Measurements from ENCODE around the gene IGF1R.

Gene IGF1R

GRCh38 chr15:98923579-98923978, 275.2 kb downstream of the IGF1R start:
- DNase-seq, result no peak

- no peak for DNase-seq
Observed at GRCh38 chr15:98924401-98925049, 276.2 kb downstream of the IGF1R start.

GRCh38 chr15:98926236-98926635, 277.9 kb downstream of the IGF1R start:
- DNase-seq, result no peak

GRCh38 chr15:98927022-98927421, 278.7 kb downstream of the IGF1R start:
- no peak for DNase-seq

- DNase-seq, result no peak
Observed at GRCh38 chr15:98927996-98928395, 279.7 kb downstream of the IGF1R start.

- no peak for DNase-seq
Observed at GRCh38 chr15:98930576-98930975, 282.2 kb downstream of the IGF1R start.

- DNase-seq, result no peak
Observed at GRCh38 chr15:98931004-98931403, 282.7 kb downstream of the IGF1R start.

- no peak for DNase-seq
Observed at GRCh38 chr15:98933406-98933805, 285.1 kb downstream of the IGF1R start.

- DNase-seq, result no peak
Observed at GRCh38 chr15:98935736-98936135, 287.4 kb downstream of the IGF1R start.

- DNase-seq, result no peak
Observed at GRCh38 chr15:98937413-98938104, 289.2 kb downstream of the IGF1R start.

GRCh38 chr15:98938105-98938417, 289.7 kb downstream of the IGF1R start:
- DNase-seq, result no peak

- DNase-seq, result no peak
Observed at GRCh38 chr15:98938799-98939198, 290.5 kb downstream of the IGF1R start.

- no peak for DNase-seq
Observed at GRCh38 chr15:98939311-98940080, 291.2 kb downstream of the IGF1R start.

- DNase-seq, result no peak
Observed at GRCh38 chr15:98941595-98942255, 293.4 kb downstream of the IGF1R start.

- DNase-seq, result no peak
Observed at GRCh38 chr15:98942431-98942830, 294.1 kb downstream of the IGF1R start.

- no peak for DNase-seq
Observed at GRCh38 chr15:98943051-98943508, 294.7 kb downstream of the IGF1R start.

- no peak for DNase-seq
Observed at GRCh38 chr15:98943601-98944151, 295.3 kb downstream of the IGF1R start.

GRCh38 chr15:98946301-98947255, 298.2 kb downstream of the IGF1R start:
- no peak for DNase-seq

- no peak for DNase-seq
Observed at GRCh38 chr15:98948456-98948855, 300.1 kb downstream of the IGF1R start.

- no peak for DNase-seq
Observed at GRCh38 chr15:98948941-98949340, 300.6 kb downstream of the IGF1R start.

- DNase-seq, result no peak
Observed at GRCh38 chr15:98949624-98950023, 301.3 kb downstream of the IGF1R start.

GRCh38 chr15:98950248-98950647, 301.9 kb downstream of the IGF1R start:
- DNase-seq, result no peak

All from effector CD4-positive, alpha-beta T cell (primary cell).